Ureter (tissue), 1 donor: ENCODE data around the gene MATCAP1. TPM values are rescaled to one million over a fixed set of nuclear protein-coding genes. Genes with fewer than 3 reads are reported as not detected.

Experiments
- DNase-seq: peaks from one replicate; pipeline ENCODE4 v3.0.0-alpha.2; 2020; ENCODE audit warnings: low spot score
- total RNA-seq: library from RNA; stranded (reverse); gene quantifications from one replicate; pipeline ENCODE4 v1.2.4, GENCODE V29; 2023
- donor health status: DM: yes; HTN: yes; CAD: no.

MATCAP1 gene
- total RNA-seq, 1 donor from 2014 or later = 50.7 TPM

GRCh38 chr16:67141391-67141790 lies 42.4 kb downstream of the MATCAP1 start:
- DNase-seq = no peak

- DNase-seq = no peak
Observed at GRCh38 chr16:67137605-67138004, 46.2 kb downstream of the MATCAP1 start.

GRCh38 chr16:67129422-67129821 lies 54.3 kb downstream of the MATCAP1 start:
- DNase-seq = no peak

- DNase-seq = no peak
Observed at GRCh38 chr16:67128887-67129286, 54.9 kb downstream of the MATCAP1 start.

- no peak for DNase-seq
Observed at GRCh38 chr16:67128417-67128816, 55.3 kb downstream of the MATCAP1 start.

Other genes starting within 250 kb of the MATCAP1 start
- gene CIAO2B, start 249.6 kb downstream of the MATCAP1 start, total RNA-seq = 71.8 TPM
- gene CES2, start 248.4 kb downstream of the MATCAP1 start, total RNA-seq = 56.3 TPM
- gene CES3, start 222.7 kb downstream of the MATCAP1 start, total RNA-seq = 0.29 TPM
- gene CES4A, start 195.4 kb downstream of the MATCAP1 start, total RNA-seq = 17.7 TPM
- 53.5 TPM for gene CBFB, start 154.8 kb downstream of the MATCAP1 start, total RNA-seq
- 19.4 TPM for gene PHAF1, start 74.0 kb downstream of the MATCAP1 start, total RNA-seq
- 14.5 TPM for gene B3GNT9, start 33.0 kb downstream of the MATCAP1 start, total RNA-seq
- gene TRADD, start 24.1 kb downstream of the MATCAP1 start, total RNA-seq = 20.5 TPM
- gene FBXL8, start 24.0 kb downstream of the MATCAP1 start, total RNA-seq = 12.5 TPM
- 52.0 TPM for gene HSF4, start 19.2 kb downstream of the MATCAP1 start, total RNA-seq
- gene NOL3, start 13.4 kb downstream of the MATCAP1 start, total RNA-seq = 26.8 TPM
- gene EXOC3L1, start 6.2 kb upstream of the MATCAP1 start, total RNA-seq = 5.2 TPM
- 83.0 TPM for gene E2F4, start 8.2 kb upstream of the MATCAP1 start, total RNA-seq
- 23.5 TPM for gene ELMO3, start 15.2 kb upstream of the MATCAP1 start, total RNA-seq
- 30.9 TPM for gene TMEM208, start 43.2 kb upstream of the MATCAP1 start, total RNA-seq
- gene FHOD1, start 63.5 kb upstream of the MATCAP1 start, total RNA-seq = 19.1 TPM
- 0.86 TPM for gene SLC9A5, start 65.0 kb upstream of the MATCAP1 start, total RNA-seq
- gene PLEKHG4, start 95.6 kb upstream of the MATCAP1 start, total RNA-seq = 10.3 TPM
- not detected for gene KCTD19, start 142.8 kb upstream of the MATCAP1 start, total RNA-seq
- not detected for gene LRRC36, start 142.9 kb upstream of the MATCAP1 start, total RNA-seq
- gene TPPP3, start 209.5 kb upstream of the MATCAP1 start, total RNA-seq = 12.5 TPM
- gene ZDHHC1, start 232.5 kb upstream of the MATCAP1 start, total RNA-seq = 14.3 TPM
- 5.6 TPM for gene HSD11B2, start 247.2 kb upstream of the MATCAP1 start, total RNA-seq